ENCODE results near the gene ASCC2.
"Not testable (repeated sequence)": the region's sequence is repeated elsewhere in the genome, so short reads cannot be mapped to it uniquely, and the experiment has no call there.

ASCC2 gene

DNA sequence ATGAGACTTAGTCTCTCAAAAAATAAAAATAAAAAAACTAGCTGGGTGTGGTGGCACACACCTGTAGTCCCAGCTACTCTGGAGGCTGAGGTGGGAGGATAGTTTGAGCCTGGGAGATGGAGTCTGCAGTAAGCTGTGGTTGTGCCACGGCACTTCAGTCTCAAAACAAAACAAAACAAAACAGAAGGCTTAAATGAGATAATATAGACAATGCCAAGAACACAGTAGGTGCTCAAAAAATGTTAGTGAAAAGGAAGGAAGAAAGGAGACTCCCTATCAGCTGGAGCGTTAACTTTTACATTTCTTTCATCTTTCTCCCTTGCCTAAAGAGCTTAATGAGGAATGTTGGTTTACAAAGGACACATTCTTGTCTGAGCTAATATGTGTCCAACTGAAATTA is 4.1 kb upstream of the ASCC2 start:
- Histone ChIP-seq H2AFZ (ENCODE audit: low read depth, low read length) (no peak overlapping the region), H3K27me3 (ENCODE audit: insufficient read depth, low read length) (no peaks in the 10 kb centered on the region), H3K4me3 (ENCODE audit: low read length) (no peak overlapping the region), H3K9me3 (ENCODE audit: low read length) (no peaks in the 10 kb centered on the region), H3K36me3 (ENCODE audit: insufficient read depth, low read length) (no peaks in the 10 kb centered on the region), H3K4me1 (ENCODE audit: insufficient read depth, low read length) (peaks cover 10% of the 10 kb centered on the region)

DNA sequence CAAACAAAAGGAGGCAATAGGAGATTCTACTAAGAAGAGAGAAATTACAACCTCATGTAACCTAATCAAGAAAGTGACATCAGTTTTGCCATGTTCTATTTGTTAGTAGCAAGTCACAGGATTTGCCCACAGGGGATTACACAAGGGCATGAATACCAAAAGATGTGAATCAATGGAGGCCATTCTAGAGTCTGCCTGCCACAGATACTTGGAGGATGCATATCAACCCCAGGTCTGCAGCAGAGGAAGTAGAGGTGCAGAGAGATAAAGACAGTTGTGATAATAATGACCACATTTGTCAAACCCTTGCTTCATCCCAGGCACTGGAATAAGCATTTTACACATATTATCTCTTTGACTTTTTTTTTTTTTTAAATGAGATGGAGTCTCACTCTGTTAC is 2.4 kb upstream of the ASCC2 start:
- no peaks in the 10 kb centered on the region for H3K27me3 ChIP-seq (ENCODE audit: insufficient read depth, low read length)
- H3K9me3 ChIP-seq (ENCODE audit: low read length) = no peaks in the 10 kb centered on the region
- H3K4me3 ChIP-seq (ENCODE audit: low read length) = no peak overlapping the region

DNA sequence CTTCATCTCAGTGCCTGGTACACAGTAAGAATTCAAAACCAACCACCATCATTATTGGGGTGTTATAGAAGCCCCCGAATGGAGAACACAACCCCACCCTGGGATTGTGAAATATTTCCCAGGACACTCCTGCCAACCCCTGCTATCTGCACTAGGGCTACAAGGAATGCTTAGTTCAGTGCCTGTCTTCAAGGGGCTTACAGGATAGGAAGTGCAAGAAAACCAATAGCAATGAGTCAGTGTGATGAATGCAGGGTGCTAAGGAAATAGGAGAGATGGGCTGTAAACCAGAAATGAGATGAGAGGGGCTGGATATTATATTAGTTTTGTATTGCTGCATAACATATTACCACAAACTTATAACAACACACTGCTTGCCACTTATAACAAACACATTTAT is 965 bp upstream of the ASCC2 start:
- Histone ChIP-seq H3K36me3 (ENCODE audit: insufficient read depth, low read length) (peaks cover 10% of the 10 kb centered on the region), H3K27me3 (ENCODE audit: insufficient read depth, low read length) (no peaks in the 10 kb centered on the region), H3K9me3 (ENCODE audit: low read length) (no peaks in the 10 kb centered on the region), H3K4me3 (ENCODE audit: low read length) (peak overlapping the region; percentile 92), H2AFZ (ENCODE audit: low read depth, low read length) (no peak overlapping the region), H3K4me1 (ENCODE audit: insufficient read depth, low read length) (peaks cover 10% of the 10 kb centered on the region)

More for the DNA sequence above, 2.4 kb upstream of the ASCC2 start:
- Histone ChIP-seq H3K36me3 (ENCODE audit: insufficient read depth, low read length) (peaks cover 4% of the 10 kb centered on the region), H2AFZ (ENCODE audit: low read depth, low read length) (no peak overlapping the region), H3K4me1 (ENCODE audit: insufficient read depth, low read length) (peaks cover 10% of the 10 kb centered on the region)

DNA sequence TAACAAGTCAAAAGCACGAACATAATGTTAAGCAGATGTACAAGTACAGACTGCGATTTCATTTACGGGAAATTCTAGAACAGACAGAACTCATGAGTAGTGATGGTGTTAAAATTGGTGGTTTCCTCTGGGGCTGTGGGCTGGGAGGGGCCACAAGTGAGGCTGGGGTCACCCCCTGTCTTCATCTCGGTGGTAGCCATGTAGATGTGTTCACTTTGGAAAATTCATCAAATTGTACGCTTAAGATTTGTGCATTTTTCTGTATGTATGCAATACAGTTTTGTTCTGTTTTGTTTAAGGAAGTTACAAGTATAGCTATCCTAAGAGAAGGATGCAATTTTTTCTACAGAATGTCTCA is 504 bp upstream of the ASCC2 start:
- peaks cover 10% of the 10 kb centered on the region for H3K4me1 ChIP-seq (ENCODE audit: insufficient read depth, low read length)
- H3K4me3 ChIP-seq (ENCODE audit: low read length) = peak overlapping the region; percentile 92
- no peaks in the 10 kb centered on the region for H3K27me3 ChIP-seq (ENCODE audit: insufficient read depth, low read length)
- no peaks in the 10 kb centered on the region for H3K9me3 ChIP-seq (ENCODE audit: low read length)
- H3K36me3 ChIP-seq (ENCODE audit: insufficient read depth, low read length) = peaks cover 13% of the 10 kb centered on the region
- H2AFZ ChIP-seq (ENCODE audit: low read depth, low read length) = peak overlapping the region; percentile 94

DNA sequence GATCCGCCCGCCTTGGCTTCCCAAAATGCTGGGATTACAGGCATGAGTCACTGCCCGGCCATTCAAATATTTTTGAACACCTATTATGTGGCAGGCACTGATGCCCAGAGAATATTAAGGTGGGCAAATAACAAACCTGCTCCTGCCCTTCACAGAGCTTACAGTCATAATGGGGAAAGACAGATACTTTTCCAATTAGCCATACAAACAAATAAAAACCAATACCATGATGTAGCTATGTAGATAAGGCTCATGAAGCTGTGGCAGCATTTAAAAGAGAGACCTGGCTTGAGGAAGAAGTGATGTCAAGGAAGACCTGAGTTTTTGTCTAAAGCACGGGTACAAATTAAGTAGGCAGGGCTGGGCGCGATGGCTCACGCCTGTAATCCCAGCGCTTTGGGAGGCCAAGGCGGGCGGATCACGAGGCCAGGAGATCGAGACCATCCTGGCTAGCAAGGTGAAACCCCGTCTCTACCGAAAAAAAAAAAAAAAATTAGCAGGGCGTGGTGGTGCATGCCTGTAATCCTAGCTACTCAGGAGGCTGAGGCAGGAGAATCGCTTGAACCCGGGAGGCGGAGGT is 1.2 kb downstream of the ASCC2 start:
- H3K9me3 ChIP-seq (ENCODE audit: low read length); H2AFZ ChIP-seq (ENCODE audit: low read depth, low read length); H3K27me3 ChIP-seq (ENCODE audit: insufficient read depth, low read length): not testable (repeated sequence)
- Histone ChIP-seq H3K36me3 (ENCODE audit: insufficient read depth, low read length) (peaks cover 25% of the 10 kb centered on the region), H3K4me1 (ENCODE audit: insufficient read depth, low read length) (peaks cover 10% of the 10 kb centered on the region), H3K4me3 (ENCODE audit: low read length) (peak overlapping the region; percentile 92)

DNA sequence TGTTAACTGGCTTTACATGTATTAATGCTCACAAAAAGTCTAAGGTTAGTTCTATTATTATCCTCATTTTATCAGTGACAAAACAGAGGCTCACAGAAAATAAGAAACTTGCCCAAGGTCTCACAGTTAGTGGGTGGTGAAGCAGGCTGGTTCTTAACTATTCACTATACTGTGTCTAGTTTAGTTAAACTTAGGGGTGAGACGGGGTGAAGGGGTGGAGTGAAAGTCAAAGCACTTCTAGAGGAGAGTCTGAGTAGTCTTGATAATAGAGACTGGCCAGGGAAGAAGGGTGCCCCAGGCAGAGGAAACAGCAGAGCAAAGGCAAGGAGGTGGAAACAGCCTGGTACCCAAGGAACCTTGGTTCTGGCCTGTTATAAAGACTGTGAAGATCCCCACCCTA is 4.0 kb downstream of the ASCC2 start:
- Histone ChIP-seq H3K36me3 (ENCODE audit: insufficient read depth, low read length) (peaks cover 40% of the 10 kb centered on the region), H3K9me3 (ENCODE audit: low read length) (no peaks in the 10 kb centered on the region)

DNA sequence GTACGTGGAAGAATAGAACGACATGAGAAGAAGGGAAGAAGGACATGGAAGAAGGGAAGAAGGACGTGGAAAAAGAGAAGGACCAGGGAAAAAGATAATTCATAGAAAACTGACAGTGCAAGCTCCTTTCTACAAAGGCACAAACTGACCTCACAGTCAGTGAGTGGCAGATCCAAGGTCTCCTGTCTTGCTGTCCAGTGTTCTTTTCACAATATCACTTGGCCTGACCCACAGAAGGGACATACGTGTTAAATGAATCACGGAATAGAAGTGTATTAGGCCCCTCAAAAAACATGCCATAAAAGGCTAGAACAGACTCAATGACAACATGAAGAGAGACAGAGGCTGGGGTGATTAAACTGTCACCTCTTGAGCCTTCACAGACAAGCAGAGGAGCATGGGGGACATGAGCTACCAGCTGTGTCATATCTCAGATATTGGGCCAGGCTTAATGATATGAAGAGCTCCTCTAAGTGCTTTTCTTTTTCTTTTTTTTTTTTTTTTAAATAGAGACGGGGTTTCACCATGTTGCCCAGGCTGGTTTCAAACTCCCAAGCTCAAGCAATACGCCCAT is 4.6 kb downstream of the ASCC2 start:
- H3K27me3 ChIP-seq (ENCODE audit: insufficient read depth, low read length) = no peaks in the 10 kb centered on the region
- H3K4me3 ChIP-seq (ENCODE audit: low read length) = no peak overlapping the region
- no peaks in the 10 kb centered on the region for H3K9me3 ChIP-seq (ENCODE audit: low read length)
- no peak overlapping the region for H2AFZ ChIP-seq (ENCODE audit: low read depth, low read length)
- H3K4me1 ChIP-seq (ENCODE audit: insufficient read depth, low read length) = peaks cover 9% of the 10 kb centered on the region
- H3K36me3 ChIP-seq (ENCODE audit: insufficient read depth, low read length) = peaks cover 40% of the 10 kb centered on the region

More for the DNA sequence above, 4.0 kb downstream of the ASCC2 start:
- Histone ChIP-seq H3K27me3 (ENCODE audit: insufficient read depth, low read length) (no peaks in the 10 kb centered on the region), H2AFZ (ENCODE audit: low read depth, low read length) (no peak overlapping the region), H3K4me3 (ENCODE audit: low read length) (no peak overlapping the region), H3K4me1 (ENCODE audit: insufficient read depth, low read length) (peaks cover 10% of the 10 kb centered on the region)

DNA sequence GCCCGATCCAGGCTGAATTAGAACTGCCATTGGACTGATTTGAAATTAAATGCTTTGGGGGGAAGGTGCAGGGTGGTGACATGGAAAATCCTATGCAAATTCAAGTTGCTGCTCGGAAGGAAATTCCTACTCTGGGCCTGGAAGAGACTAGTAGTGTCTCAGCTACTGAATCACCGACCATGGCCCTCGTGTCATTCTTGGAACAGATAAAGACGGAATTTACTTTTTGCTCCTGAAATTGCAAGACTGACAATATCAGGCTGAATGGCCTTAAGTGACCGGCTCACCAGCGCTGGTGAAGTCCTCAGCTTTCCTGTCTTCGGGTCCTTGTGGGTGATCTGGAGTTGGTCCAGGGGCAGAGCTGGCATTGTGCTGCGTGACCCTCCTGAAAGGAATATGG is 6.1 kb downstream of the ASCC2 start:
- H3K4me1 ChIP-seq (ENCODE audit: insufficient read depth, low read length) = peaks cover 4% of the 10 kb centered on the region
- no peaks in the 10 kb centered on the region for H3K27me3 ChIP-seq (ENCODE audit: insufficient read depth, low read length)
- no peaks in the 10 kb centered on the region for H3K9me3 ChIP-seq (ENCODE audit: low read length)
- no peak overlapping the region for H3K4me3 ChIP-seq (ENCODE audit: low read length)
- H3K36me3 ChIP-seq (ENCODE audit: insufficient read depth, low read length) = peaks cover 46% of the 10 kb centered on the region
- H2AFZ ChIP-seq (ENCODE audit: low read depth, low read length) = no peak overlapping the region

DNA sequence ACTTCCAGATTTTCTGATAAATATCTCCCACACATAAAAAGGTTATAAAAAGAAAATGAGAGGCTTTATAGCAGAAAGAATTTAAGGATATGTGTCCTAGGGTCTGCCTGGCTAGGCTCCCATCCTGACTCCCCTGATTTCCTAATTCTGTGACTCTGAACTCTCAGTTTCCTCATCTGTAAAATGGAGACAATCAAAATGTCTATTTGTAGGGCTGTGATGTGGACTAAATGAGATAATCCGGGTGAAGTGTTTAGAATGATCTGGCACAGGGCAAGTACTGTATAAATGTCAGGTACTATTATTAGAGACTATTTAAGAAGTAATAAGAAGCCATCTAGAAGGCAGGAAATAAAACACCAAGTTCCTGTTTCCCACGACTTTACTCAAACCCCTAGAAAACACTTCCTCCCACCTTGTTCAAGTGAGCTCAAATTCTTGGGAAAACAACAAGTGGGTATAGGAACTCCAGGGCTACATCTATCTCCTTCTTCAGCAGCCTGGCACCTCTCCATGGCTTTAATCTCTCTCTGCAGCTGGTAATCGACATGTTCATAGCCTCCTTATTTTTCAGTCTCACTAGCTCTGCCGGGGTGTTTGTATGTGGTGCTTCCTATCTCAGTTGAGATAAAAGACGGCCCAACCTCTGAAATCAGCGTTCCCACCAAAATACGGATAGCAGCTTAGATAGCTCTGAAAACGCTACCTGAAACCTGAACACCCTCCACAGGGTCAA is 6.7 kb downstream of the ASCC2 start:
- peaks cover 48% of the 10 kb centered on the region for H3K36me3 ChIP-seq (ENCODE audit: insufficient read depth, low read length)
- no peak overlapping the region for H2AFZ ChIP-seq (ENCODE audit: low read depth, low read length)
- H3K9me3 ChIP-seq (ENCODE audit: low read length) = no peaks in the 10 kb centered on the region

DNA sequence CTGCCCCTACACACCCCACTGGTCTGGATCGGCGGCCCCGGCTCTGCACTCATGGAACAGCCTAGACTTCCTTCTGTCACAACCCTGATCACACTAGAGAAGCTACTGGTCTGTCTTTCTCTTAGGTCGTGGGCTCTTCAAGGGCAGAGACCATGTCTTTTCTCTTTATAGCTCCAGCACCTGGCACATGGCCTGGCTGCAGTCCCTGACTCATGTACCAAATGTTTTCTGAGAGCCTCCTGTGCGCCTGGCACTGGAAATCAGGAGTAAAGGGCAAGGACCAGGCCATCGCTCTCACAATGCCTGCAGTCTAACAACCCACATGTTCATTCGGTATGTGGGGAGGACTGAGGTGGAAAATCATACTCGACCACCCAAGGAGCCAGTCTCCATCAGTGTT is 7.5 kb downstream of the ASCC2 start:
- no peak overlapping the region for H3K4me3 ChIP-seq (ENCODE audit: low read length)
- H3K36me3 ChIP-seq (ENCODE audit: insufficient read depth, low read length) = peaks cover 47% of the 10 kb centered on the region
- no peaks in the 10 kb centered on the region for H3K9me3 ChIP-seq (ENCODE audit: low read length)
- H3K4me1 ChIP-seq (ENCODE audit: insufficient read depth, low read length) = peaks cover 4% of the 10 kb centered on the region
- no peaks in the 10 kb centered on the region for H3K27me3 ChIP-seq (ENCODE audit: insufficient read depth, low read length)
- no peak overlapping the region for H2AFZ ChIP-seq (ENCODE audit: low read depth, low read length)

More for the DNA sequence above, 6.7 kb downstream of the ASCC2 start:
- no peak overlapping the region for H3K4me3 ChIP-seq (ENCODE audit: low read length)
- H3K4me1 ChIP-seq (ENCODE audit: insufficient read depth, low read length) = peaks cover 4% of the 10 kb centered on the region
- no peaks in the 10 kb centered on the region for H3K27me3 ChIP-seq (ENCODE audit: insufficient read depth, low read length)

DNA sequence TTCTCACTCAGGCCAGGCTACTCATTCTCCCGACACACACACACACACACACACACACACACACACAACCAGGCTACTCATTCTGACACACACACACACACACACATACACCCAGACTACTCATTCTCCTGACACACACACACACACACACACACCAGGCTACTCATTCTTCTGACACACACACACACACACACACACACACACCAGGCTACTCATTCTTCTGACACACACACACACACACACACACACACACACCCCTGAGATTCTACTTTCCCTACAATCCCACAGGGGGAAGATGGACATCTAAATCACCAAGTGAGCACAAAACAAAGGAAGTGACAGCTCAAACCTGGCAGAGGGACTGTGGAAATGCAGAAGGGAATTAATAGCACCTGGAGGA is 10.3 kb downstream of the ASCC2 start:
- H3K4me1 ChIP-seq (ENCODE audit: insufficient read depth, low read length); H3K9me3 ChIP-seq (ENCODE audit: low read length); H3K27me3 ChIP-seq (ENCODE audit: insufficient read depth, low read length); H3K4me3 ChIP-seq (ENCODE audit: low read length); H2AFZ ChIP-seq (ENCODE audit: low read depth, low read length): not testable (repeated sequence)
- peaks cover 53% of the 10 kb centered on the region for H3K36me3 ChIP-seq (ENCODE audit: insufficient read depth, low read length)

DNA sequence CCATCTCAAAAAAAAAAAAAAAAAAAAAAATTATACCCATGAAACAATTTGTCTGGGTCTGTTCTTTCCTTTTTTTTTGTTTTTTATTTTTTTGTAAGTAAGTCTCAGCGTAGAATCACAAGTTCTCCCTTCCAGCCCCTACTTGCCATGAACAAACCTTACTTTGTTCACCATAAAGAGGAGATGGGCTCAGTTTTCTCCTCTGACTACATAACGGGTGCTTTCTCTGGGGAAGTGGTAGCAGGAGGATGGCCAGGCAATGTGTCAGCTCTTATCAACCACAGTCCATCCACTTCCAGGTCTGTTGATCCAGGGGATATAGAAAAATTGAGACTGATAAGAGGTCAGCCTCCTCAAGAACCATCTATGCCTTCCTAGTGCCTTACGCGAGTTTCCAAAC is 11.0 kb downstream of the ASCC2 start:
- H3K4me3 ChIP-seq (ENCODE audit: low read length) = no peak overlapping the region
- no peak overlapping the region for H2AFZ ChIP-seq (ENCODE audit: low read depth, low read length)
- H3K36me3 ChIP-seq (ENCODE audit: insufficient read depth, low read length) = peaks cover 57% of the 10 kb centered on the region
- H3K4me1 ChIP-seq (ENCODE audit: insufficient read depth, low read length) = peaks cover 4% of the 10 kb centered on the region
- H3K9me3 ChIP-seq (ENCODE audit: low read length) = no peaks in the 10 kb centered on the region
- H3K27me3 ChIP-seq (ENCODE audit: insufficient read depth, low read length) = no peaks in the 10 kb centered on the region

DNA sequence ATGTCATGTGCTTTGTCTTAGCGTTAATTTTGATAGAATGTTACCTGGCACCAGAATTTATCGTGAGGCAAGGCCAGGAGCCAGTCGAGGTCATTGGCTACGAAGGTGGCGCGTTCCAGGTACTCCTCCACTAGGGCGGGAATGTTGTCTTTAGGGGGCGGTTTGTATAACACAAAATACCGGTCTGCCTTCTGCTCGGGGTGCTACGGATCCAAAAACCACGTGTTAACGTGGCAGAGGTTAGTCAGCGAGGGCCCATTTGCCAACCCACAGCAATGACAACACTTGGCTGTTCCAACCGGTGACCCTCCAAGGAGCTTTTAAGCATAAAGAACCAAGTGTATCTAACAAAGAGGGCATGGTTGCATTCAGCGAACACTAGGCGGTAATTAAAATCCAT is 12.5 kb downstream of the ASCC2 start:
- no peaks in the 10 kb centered on the region for H3K27me3 ChIP-seq (ENCODE audit: insufficient read depth, low read length)
- H3K4me1 ChIP-seq (ENCODE audit: insufficient read depth, low read length) = peaks cover 4% of the 10 kb centered on the region
- H3K9me3 ChIP-seq (ENCODE audit: low read length) = no peaks in the 10 kb centered on the region
- H2AFZ ChIP-seq (ENCODE audit: low read depth, low read length) = no peak overlapping the region
- H3K36me3 ChIP-seq (ENCODE audit: insufficient read depth, low read length) = peaks cover 57% of the 10 kb centered on the region
- no peak overlapping the region for H3K4me3 ChIP-seq (ENCODE audit: low read length)
